Measurements from ENCODE around the gene HACD2. TPM values are rescaled to one million over a fixed set of nuclear protein-coding genes. Genes with fewer than 3 reads are reported as not detected.
"Not testable (repeated sequence)": the region's sequence is repeated elsewhere in the genome, so short reads cannot be mapped to it uniquely, and the experiment has no call there.

The HACD2 gene
- total and polyA plus RNA-seq, 5 donors: 11.8 to 37.8 (median 20.8) TPM

GRCh38 chr3:123623346-123623880, 38.6 kb upstream of the HACD2 start:
- Histone ChIP-seq H3K9me3 (ENCODE audit: control insufficient read depth, low read length) (no peaks in the 10 kb centered on the region), H3K27me3 (ENCODE audit: control insufficient read depth, insufficient read depth) (no peaks in the 10 kb centered on the region), H3K27ac (ENCODE audit: low read length) (no peak overlapping the region), H3K4me3 (ENCODE audit: low read length) (no peak overlapping the region), H3K4me1 (ENCODE audit: control insufficient read depth, insufficient read depth, low read length) (peaks cover 8% of the 10 kb centered on the region)
- DNase-seq (no peak), ATAC-seq (no peak)
- intact Hi-C loops (cut with DNase I): no loop called here
- WGBS: 86% methylated on average over 5 of the region's 5 CpGs

GRCh38 chr3:123622766-123623165, 37.9 kb upstream of the HACD2 start:
- Histone ChIP-seq H3K9me3 (ENCODE audit: control insufficient read depth, low read length) (no peaks in the 10 kb centered on the region), H3K4me3 (ENCODE audit: low read length) (no peak overlapping the region), H3K27me3 (ENCODE audit: control insufficient read depth, insufficient read depth) (no peaks in the 10 kb centered on the region), H3K4me1 (ENCODE audit: control insufficient read depth, insufficient read depth, low read length) (peaks cover 12% of the 10 kb centered on the region), H3K27ac (ENCODE audit: low read length) (no peak overlapping the region)
- no peak for DNase-seq
- ATAC-seq: no peak
- intact Hi-C loops (cut with DNase I): no loop called here
- WGBS: 95% methylated on average over 2 of the region's 2 CpGs

DNA sequence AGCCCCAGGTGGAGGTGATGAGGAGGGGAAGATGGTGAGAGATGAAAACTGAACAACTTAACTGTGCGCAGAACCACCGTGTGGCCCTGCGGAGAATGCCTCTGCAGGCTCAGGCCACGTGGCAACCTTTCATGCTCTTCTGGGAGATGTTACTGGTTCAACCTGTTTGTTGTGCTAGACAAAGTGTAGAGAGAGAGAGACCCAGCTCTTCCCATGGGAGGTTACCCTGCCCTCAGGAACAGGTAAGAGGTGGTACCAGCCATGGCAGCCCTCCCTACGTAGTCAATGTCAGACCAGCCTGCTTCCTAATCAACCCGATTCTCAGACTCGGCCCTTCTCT, 37.0 kb upstream of the HACD2 start:
- Histone ChIP-seq H3K4me1 (ENCODE audit: control insufficient read depth, insufficient read depth, low read length) (peaks cover 14% of the 10 kb centered on the region), H3K4me3 (ENCODE audit: low read length) (no peak overlapping the region), H3K9me3 (ENCODE audit: control insufficient read depth, low read length) (no peaks in the 10 kb centered on the region), H3K27me3 (ENCODE audit: control insufficient read depth, insufficient read depth) (no peaks in the 10 kb centered on the region), H3K27ac (ENCODE audit: low read length) (no peak overlapping the region)
- ATAC-seq: no peak
- DNase-seq: no peak
- WGBS: 94% methylated on average over 7 of the region's 7 CpGs
- intact Hi-C loops (cut with DNase I): no loop called here

- intact Hi-C loops (cut with DNase I): no loop called here
- H3K27ac ChIP-seq (ENCODE audit: low read length): no peak overlapping the region
- no peaks in the 10 kb centered on the region for H3K27me3 ChIP-seq (ENCODE audit: control insufficient read depth, insufficient read depth)
- H3K4me3 ChIP-seq (ENCODE audit: low read length): no peak overlapping the region
- peaks cover 14% of the 10 kb centered on the region for H3K4me1 ChIP-seq (ENCODE audit: control insufficient read depth, insufficient read depth, low read length)
- no peak for DNase-seq
- ATAC-seq: no peak
- no peaks in the 10 kb centered on the region for H3K9me3 ChIP-seq (ENCODE audit: control insufficient read depth, low read length)
- WGBS: 76% methylated on average over 7 of the region's 7 CpGs
These were observed 36.5 kb upstream of the HACD2 start for GRCh38 chr3:123621186-123621849.

DNA sequence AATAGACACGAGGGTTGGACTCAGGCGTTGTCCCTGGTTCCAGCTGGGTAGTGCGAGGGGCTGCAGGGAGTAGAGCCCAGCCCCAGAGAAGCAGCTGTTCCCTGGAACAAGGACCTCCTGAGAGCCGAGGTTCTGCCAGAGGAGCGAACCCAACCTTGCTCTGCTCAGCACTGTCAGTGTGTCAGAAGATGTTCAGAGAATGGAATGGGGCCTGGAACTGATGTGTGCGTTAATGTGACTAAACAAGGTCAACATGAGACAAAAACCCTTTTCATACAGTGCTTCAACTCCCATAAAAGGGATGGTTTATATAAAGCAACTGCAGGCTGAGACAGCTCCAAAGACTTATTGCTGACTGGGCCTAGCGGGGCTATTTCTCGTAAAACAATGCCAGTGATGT, 35.5 kb upstream of the HACD2 start:
- peaks cover 14% of the 10 kb centered on the region for H3K4me1 ChIP-seq (ENCODE audit: control insufficient read depth, insufficient read depth, low read length)
- no peaks in the 10 kb centered on the region for H3K27me3 ChIP-seq (ENCODE audit: control insufficient read depth, insufficient read depth)
- WGBS: 49% methylated on average over 8 of the region's 8 CpGs
- H3K9me3 ChIP-seq (ENCODE audit: control insufficient read depth, low read length): no peaks in the 10 kb centered on the region
- DNase-seq (no peak), ATAC-seq (peak; percentile 53 to 55)
- no peak overlapping the region for H3K27ac ChIP-seq (ENCODE audit: low read length)
- intact Hi-C loops (cut with DNase I): no loop called here
- H3K4me3 ChIP-seq (ENCODE audit: low read length): no peak overlapping the region

GRCh38 chr3:123618768-123619484, 34.1 kb upstream of the HACD2 start:
- H3K9me3 ChIP-seq (ENCODE audit: control insufficient read depth, low read length): no peaks in the 10 kb centered on the region
- H3K27me3 ChIP-seq (ENCODE audit: control insufficient read depth, insufficient read depth): no peaks in the 10 kb centered on the region
- DNase-seq: peak; percentile 75 to 89 (median 87)
- peaks cover 14% of the 10 kb centered on the region for H3K4me1 ChIP-seq (ENCODE audit: control insufficient read depth, insufficient read depth, low read length)
- 27% methylated on average over 5 of the region's 5 CpGs for WGBS
- intact Hi-C loops (cut with DNase I): no loop called here
- H3K27ac ChIP-seq (ENCODE audit: low read length): no peak overlapping the region
- peak; percentile 52 to 72 for ATAC-seq
- no peak overlapping the region for H3K4me3 ChIP-seq (ENCODE audit: low read length)

DNA sequence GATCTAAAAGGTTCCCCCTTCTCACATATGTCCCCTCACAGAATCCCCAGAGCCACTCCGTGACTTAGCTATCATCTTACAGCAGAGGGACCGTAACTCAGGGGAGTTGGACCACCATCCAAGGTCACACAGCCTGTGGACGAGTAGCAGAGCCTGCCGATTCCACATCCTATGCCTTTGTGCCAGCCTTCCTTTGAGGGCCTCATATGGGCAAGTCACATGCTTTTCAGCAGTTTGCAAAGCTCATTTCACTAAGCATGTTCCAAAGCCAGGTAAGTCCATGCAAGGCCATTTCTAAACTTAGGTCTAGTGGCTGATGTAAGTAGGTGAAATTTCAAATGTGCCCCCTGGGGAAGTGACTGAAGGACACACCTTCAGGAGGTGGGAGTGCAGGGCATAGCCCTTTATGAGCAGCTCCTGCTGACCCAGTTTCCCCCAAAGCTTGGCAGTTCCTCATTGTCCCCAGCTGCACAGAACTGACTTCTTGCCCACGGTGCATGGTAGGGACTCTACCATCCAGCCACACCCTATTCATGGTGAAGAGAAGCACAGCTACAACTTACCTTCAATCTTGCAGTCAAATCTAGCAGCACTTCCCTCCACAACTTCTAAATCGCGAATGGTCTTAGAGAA, 33.3 kb upstream of the HACD2 start:
- Histone ChIP-seq H3K27ac (ENCODE audit: low read length) (no peak overlapping the region), H3K4me1 (ENCODE audit: control insufficient read depth, insufficient read depth, low read length) (peaks cover 14% of the 10 kb centered on the region), H3K9me3 (ENCODE audit: control insufficient read depth, low read length) (no peaks in the 10 kb centered on the region), H3K27me3 (ENCODE audit: control insufficient read depth, insufficient read depth) (no peaks in the 10 kb centered on the region), H3K4me3 (ENCODE audit: low read length) (no peak overlapping the region)
- intact Hi-C loops (cut with DNase I): no loop called here
- peak in 1 of 2 donors; percentile 30 for ATAC-seq
- DNase-seq: no peak
- WGBS: 59% methylated on average over 7 of the region's 7 CpGs

GRCh38 chr3:123616593-123616992, 31.7 kb upstream of the HACD2 start:
- Histone ChIP-seq H3K4me1 (ENCODE audit: control insufficient read depth, insufficient read depth, low read length) (peaks cover 14% of the 10 kb centered on the region), H3K27me3 (ENCODE audit: control insufficient read depth, insufficient read depth) (no peaks in the 10 kb centered on the region), H3K9me3 (ENCODE audit: control insufficient read depth, low read length) (no peaks in the 10 kb centered on the region), H3K4me3 (ENCODE audit: low read length) (no peak overlapping the region), H3K27ac (ENCODE audit: low read length) (no peak overlapping the region)
- ATAC-seq (no peak), DNase-seq (no peak)
- intact Hi-C loops (cut with DNase I): no loop called here
- WGBS: 91% methylated on average over 6 of the region's 6 CpGs

DNA sequence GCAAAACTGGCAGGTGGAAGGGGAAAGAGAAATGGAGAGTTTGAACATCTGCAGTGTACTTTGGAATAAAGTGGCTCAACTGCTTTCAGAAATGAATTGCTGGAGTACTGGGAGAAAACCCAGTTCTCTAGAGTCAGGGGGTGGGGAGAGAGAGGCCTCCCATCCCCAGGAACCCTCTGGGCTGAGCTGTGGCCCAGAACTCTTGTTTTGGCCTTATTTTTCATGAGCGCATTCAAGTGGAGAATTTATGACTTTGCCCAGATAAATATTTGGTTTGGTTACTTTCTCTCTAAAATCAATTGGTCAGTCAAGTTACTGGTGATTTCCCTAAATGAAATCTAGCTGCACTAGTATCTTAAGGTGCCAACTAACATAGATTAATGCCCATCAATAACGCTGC, 28.7 kb upstream of the HACD2 start:
- no peak for DNase-seq
- Histone ChIP-seq H3K9me3 (ENCODE audit: control insufficient read depth, low read length) (no peaks in the 10 kb centered on the region), H3K4me3 (ENCODE audit: low read length) (no peak overlapping the region), H3K27ac (ENCODE audit: low read length) (no peak overlapping the region), H3K27me3 (ENCODE audit: control insufficient read depth, insufficient read depth) (no peaks in the 10 kb centered on the region), H3K4me1 (ENCODE audit: control insufficient read depth, insufficient read depth, low read length) (peaks cover 7% of the 10 kb centered on the region)
- ATAC-seq: no peak
- intact Hi-C loops (cut with DNase I): no loop called here
- 83% methylated on average over 2 of the region's 2 CpGs for WGBS

DNA sequence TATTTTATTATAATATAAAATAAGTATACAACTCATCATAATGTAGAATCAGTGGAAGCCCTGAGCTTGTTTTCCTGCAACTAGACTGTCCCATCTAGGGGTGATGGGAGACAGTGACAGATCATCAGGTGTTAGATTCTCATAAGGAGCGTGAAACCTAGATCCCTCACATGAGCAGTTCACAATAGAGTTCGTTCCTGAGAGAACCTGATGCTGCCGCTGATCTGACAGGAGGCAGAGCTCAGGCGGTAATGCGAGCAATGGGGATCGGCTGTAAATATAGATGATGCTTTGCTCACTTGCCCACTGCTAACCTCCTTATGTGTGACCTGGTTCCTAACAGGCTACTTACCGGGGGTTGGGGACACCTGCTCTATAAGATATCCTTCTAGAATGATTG, 26.8 kb upstream of the HACD2 start:
- H3K4me3 ChIP-seq (ENCODE audit: low read length); H3K27me3 ChIP-seq (ENCODE audit: control insufficient read depth, insufficient read depth); DNase-seq; H3K4me1 ChIP-seq (ENCODE audit: control insufficient read depth, insufficient read depth, low read length); H3K9me3 ChIP-seq (ENCODE audit: control insufficient read depth, low read length); ATAC-seq; H3K27ac ChIP-seq (ENCODE audit: low read length); intact Hi-C loops (cut with DNase I): not testable (repeated sequence)
- 96% methylated on average over 7 of the region's 7 CpGs for WGBS

GRCh38 chr3:123611082-123611481, 26.2 kb upstream of the HACD2 start:
- Histone ChIP-seq H3K27ac (ENCODE audit: low read length) (no peak overlapping the region), H3K9me3 (ENCODE audit: control insufficient read depth, low read length) (no peaks in the 10 kb centered on the region), H3K4me3 (ENCODE audit: low read length) (no peak overlapping the region), H3K4me1 (ENCODE audit: control insufficient read depth, insufficient read depth, low read length) (no peaks in the 10 kb centered on the region), H3K27me3 (ENCODE audit: control insufficient read depth, insufficient read depth) (no peaks in the 10 kb centered on the region)
- intact Hi-C loops (cut with DNase I): no loop called here
- no peak for DNase-seq
- ATAC-seq: no peak
